ENCODE measurements around the gene CEACAM3. TPM values are rescaled to one million over a fixed set of nuclear protein-coding genes. Genes with fewer than 3 reads are reported as not detected.

Gene CEACAM3
- total RNA-seq, 4 donors from 2014 or later = 0.68 TPM; not detected in 3

DNA sequence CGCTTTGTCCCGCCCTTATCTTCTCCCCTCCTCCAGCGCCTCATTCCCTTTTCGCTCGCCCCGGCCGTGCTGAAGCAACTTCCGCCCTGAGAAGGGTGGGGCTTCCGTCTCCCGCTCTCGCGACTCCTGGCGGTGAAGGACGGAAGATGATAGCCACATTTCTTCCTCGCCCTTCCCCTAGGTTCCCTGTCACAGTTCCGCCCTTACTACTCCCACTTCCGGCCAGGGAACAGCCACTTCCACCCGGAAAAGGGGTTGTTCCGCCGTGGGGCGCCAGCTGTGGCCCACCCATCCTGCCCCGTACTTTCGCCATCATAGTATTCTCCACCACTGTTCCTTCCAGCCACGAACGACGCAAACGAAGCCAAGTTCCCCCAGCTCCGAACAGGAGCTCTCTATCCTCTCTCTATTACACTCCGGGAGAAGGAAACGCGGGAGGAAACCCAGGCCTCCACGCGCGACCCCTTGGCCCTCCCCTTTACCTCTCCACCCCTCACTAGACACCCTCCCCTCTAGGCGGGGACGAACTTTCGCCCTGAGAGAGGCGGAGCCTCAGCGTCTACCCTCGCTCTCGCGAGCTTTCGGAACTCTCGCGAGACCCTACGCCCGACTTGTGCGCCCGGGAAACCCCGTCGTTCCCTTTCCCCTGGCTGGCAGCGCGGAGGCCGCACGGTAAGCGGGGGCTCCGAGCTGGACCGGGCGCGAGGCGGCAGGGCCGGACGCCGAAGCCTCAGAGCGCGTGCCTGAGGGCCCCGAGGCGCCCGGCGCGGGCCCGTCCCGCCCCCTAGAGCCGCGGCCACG lies 63.4 kb downstream of the CEACAM3 start, which contains the start of gene RPS19:
TSS of gene RPS19 (plus strand) at position 638 of the 801 bp plus-strand sequence. CDS start 520 bp downstream, outside the sequence.
- TF ChIP-seq, protein P1, sequence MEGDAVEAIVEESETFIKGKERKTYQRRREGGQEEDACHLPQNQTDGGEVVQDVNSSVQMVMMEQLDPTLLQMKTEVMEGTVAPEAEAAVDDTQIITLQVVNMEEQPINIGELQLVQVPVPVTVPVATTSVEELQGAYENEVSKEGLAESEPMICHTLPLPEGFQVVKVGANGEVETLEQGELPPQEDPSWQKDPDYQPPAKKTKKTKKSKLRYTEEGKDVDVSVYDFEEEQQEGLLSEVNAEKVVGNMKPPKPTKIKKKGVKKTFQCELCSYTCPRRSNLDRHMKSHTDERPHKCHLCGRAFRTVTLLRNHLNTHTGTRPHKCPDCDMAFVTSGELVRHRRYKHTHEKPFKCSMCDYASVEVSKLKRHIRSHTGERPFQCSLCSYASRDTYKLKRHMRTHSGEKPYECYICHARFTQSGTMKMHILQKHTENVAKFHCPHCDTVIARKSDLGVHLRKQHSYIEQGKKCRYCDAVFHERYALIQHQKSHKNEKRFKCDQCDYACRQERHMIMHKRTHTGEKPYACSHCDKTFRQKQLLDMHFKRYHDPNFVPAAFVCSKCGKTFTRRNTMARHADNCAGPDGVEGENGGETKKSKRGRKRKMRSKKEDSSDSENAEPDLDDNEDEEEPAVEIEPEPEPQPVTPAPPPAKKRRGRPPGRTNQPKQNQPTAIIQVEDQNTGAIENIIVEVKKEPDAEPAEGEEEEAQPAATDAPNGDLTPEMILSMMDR (IDR thresholded peaks at IDR 0.05; ENCODE audit: low read depth) = no peak

DNA sequence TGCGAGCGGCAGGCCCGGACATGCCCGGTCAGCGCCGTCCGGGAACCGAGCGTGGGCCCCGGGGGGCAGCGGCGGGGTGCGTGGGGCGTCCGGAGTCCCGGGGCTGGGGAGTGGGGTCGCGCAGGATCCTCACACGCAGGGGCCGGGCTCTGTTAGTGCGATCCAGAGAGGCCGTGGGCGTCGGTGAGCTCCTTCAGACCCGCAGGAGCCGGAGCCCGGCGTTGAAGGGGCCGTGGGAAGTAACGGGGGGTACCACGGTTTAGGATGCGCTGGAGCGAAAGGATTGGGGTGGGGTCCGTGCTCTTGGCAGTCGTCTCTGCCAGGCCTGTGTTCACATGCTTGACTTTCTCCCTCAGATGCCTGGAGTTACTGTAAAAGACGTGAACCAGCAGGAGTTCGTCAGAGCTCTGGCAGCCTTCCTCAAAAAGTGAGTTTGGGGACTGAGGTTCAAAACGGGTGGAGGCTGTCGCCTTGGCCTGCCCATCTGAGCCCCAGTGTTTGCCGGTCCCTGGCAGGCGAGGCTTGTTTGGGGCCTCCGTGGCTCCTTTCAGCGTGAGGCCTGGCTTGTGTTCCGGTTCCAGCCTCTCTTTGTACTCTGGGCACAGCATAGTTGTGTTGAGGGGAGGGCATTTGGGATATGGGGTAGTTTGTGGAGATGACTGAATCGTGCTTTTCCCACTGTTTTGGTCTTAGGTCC lies 64.2 kb downstream of the CEACAM3 start:
- TF ChIP-seq, protein P1 (IDR thresholded peaks at IDR 0.05; ENCODE audit: low read depth) = no peak

Other genes starting within 250 kb of the CEACAM3 start
- 1 to 10 TPM in 2 of 4 donors, not detected in 2; 1.1 to 3.1 TPM for gene CEACAM21, start 220.4 kb upstream of the CEACAM3 start, total RNA-seq
- gene CEACAM4, start 169.5 kb upstream of the CEACAM3 start, total RNA-seq = 1 to 10 TPM in 3 of 4 donors, not detected in 1; 1.9 to 3.6 (median 2.6) TPM
- gene CEACAM7, start 108.3 kb upstream of the CEACAM3 start, total RNA-seq = 1 to 10 TPM in 1 of 4 donors, not detected in 3; 1.3 TPM
- gene CEACAM5, start 88.0 kb upstream of the CEACAM3 start, total RNA-seq = 1 to 10 TPM in 1 of 4 donors, under 1 TPM in 1, not detected in 2; 0.17 to 1.6 TPM
- not detected for gene CEACAM6, start 41.1 kb upstream of the CEACAM3 start, total RNA-seq
- gene LYPD4, start 48.1 kb downstream of the CEACAM3 start, total RNA-seq = not detected
- gene DMRTC2, start 48.5 kb downstream of the CEACAM3 start, total RNA-seq = not detected
- 100 to 1,000 TPM; 653 to 927 (median 891) TPM for gene RPS19, start 63.7 kb downstream of the CEACAM3 start, total RNA-seq
- under 1 TPM in 1 of 4 donors, not detected in 3; 0.51 TPM for gene CD79A, start 80.7 kb downstream of the CEACAM3 start, total RNA-seq
- 100 to 1,000 TPM in 1 of 4 donors, 10 to 100 TPM in 3; 34.1 to 106 (median 53.9) TPM for gene ARHGEF1, start 86.6 kb downstream of the CEACAM3 start, total RNA-seq
- gene ERFL, start 131.9 kb downstream of the CEACAM3 start, total RNA-seq = under 1 TPM in 1 of 4 donors, not detected in 3; 0.22 TPM
- 100 to 1,000 TPM; 104 to 159 (median 137) TPM for gene RABAC1, start 162.7 kb downstream of the CEACAM3 start, total RNA-seq
- not detected for gene ATP1A3, start 197.6 kb downstream of the CEACAM3 start, total RNA-seq